Mesendoderm (in vitro differentiated cells): ENCODE data around the gene STRN3. TPM values are rescaled to one million over a fixed set of nuclear protein-coding genes. Genes with fewer than 3 reads are reported as not detected.

Source experiments
- DNase-seq: peaks from one replicate; pipeline ENCODE4 v3.0.0; 2013
- H2AK5ac ChIP-seq: 2 replicates; pipeline ENCODE4 v1.6.1; 2013; ENCODE audit warnings: low read length, inconsistent platforms
- H2BK120ac ChIP-seq: 2 replicates; pipeline ENCODE4 v1.6.1; 2013; ENCODE audit warnings: low read depth, mild to moderate bottlenecking, low read length, moderate library complexity, mixed read lengths
- H2BK15ac ChIP-seq: replicated peaks from 2 replicates; pipeline ENCODE4 v1.6.1; 2013; ENCODE audit warnings: low read depth, mild to moderate bottlenecking, moderate library complexity
- H2BK5ac ChIP-seq: 2 replicates; pipeline ENCODE4 v1.6.1; 2013; ENCODE audit warnings: low read length, inconsistent platforms
- H3K18ac ChIP-seq: 2 replicates; pipeline ENCODE4 v1.6.1; 2013; ENCODE audit warnings: mild to moderate bottlenecking, low read length, mixed read lengths
- H3K23ac ChIP-seq: one replicate; pipeline ENCODE4 v1.6.1; 2013; ENCODE audit warnings: low read length
- H3K27ac ChIP-seq: 2 replicates; pipeline ENCODE4 v1.5.1; 2013; ENCODE audit warnings: low read depth, mild to moderate bottlenecking, inconsistent platforms, low read length, moderate library complexity
- H3K27me3 ChIP-seq: 2 replicates; pipeline ENCODE4 v1.6.1; 2013; ENCODE audit warnings: low read length, control low read depth, mild to moderate bottlenecking, inconsistent platforms; ENCODE audit not compliant: insufficient read depth, poor library complexity
- H3K36me3 ChIP-seq: 2 replicates; pipeline ENCODE4 v1.6.1; 2013; ENCODE audit warnings: low read length, inconsistent platforms; ENCODE audit not compliant: control insufficient read depth, insufficient read depth
- H3K4ac ChIP-seq: one replicate; pipeline ENCODE4 v1.6.1; 2013; ENCODE audit warnings: low read depth, mild to moderate bottlenecking, low read length, moderate library complexity
- H3K4me1 ChIP-seq: 2 replicates; pipeline ENCODE4 v1.6.1; 2013; ENCODE audit warnings: low read depth, low read length, inconsistent platforms; ENCODE audit not compliant: control insufficient read depth
- H3K4me2 ChIP-seq: 2 replicates; pipeline ENCODE4 v1.6.1; 2013; ENCODE audit warnings: low read length
- H3K4me3 ChIP-seq: 2 replicates; pipeline ENCODE4 v1.5.1; 2013; ENCODE audit warnings: mild to moderate bottlenecking, low read length
- H3K56ac ChIP-seq: one replicate; pipeline ENCODE4 v1.6.1; 2013; ENCODE audit warnings: low read length
- H3K79me1 ChIP-seq: 2 replicates; pipeline ENCODE4 v1.6.1; 2013; ENCODE audit warnings: low read length, inconsistent platforms
- H3K79me2 ChIP-seq: 2 replicates; pipeline ENCODE4 v1.6.1; 2013; ENCODE audit warnings: mild to moderate bottlenecking, low read length; ENCODE audit not compliant: control insufficient read depth, insufficient read depth
- H3K9ac ChIP-seq: 2 replicates; pipeline ENCODE4 v1.6.1; 2013; ENCODE audit warnings: low read length, inconsistent platforms
- H4K5ac ChIP-seq: one replicate; pipeline ENCODE4 v1.6.1; 2013; ENCODE audit warnings: low read length
- H4K8ac ChIP-seq: one replicate; pipeline ENCODE4 v1.6.1; 2013; ENCODE audit warnings: low read depth, mild to moderate bottlenecking, control low read depth, low read length, moderate library complexity
- WGBS: extraction: QIAGEN DNeasy Blood & Tissue Kit; methylation state at CpG from one replicate; pipeline ENCODE4 v1.1.7; 2013; ENCODE audit warnings: low lambda C conversion rate, missing lambda C conversion rate; ENCODE audit not compliant: insufficient coverage; ENCODE audit errors: extremely low coverage; 5-methylcytosine and 5-hydroxymethylcytosine counted together
- polyA plus RNA-seq, 2 experiments: library from polyadenylated mRNA; stranded (reverse); fragments of 200-250 nt; gene quantifications; one replicate each; pipeline ENCODE4 v1.2.3, GENCODE V29; 2013

STRN3 gene
- polyA plus RNA-seq (2013, experiment 1 of 2) = 31.7 TPM
- polyA plus RNA-seq (2013, experiment 2 of 2) = 30.9 TPM

GRCh38 chr14:31026077-31026449 is at the start of gene STRN3:
Gene STRN3, minus strand, starts transcription at chr14:31026379. Its CDS starts 194 bp downstream, at chr14:31026185.
- peak within 1 kb of the TSS; percentile 16 for H4K8ac ChIP-seq
- H2BK5ac ChIP-seq = peak within 1 kb of the TSS; percentile 86
- peak within 1 kb of the TSS; percentile 90 for H3K23ac ChIP-seq
- peak within 1 kb of the TSS; percentile 100 for H3K56ac ChIP-seq
- no peaks in the 10 kb centered on the region for H3K27me3 ChIP-seq
- no CpG with 5 or more reads among the region's 31 CpGs for WGBS
- H3K4me1 ChIP-seq = peaks cover 7% of the 10 kb centered on the region
- peak within 1 kb of the TSS; percentile 81 for H3K4me2 ChIP-seq
- H2AK5ac ChIP-seq = no peak within 1 kb of the TSS
- peaks cover 37% of the 10 kb centered on the region for H3K79me2 ChIP-seq
- H2BK15ac ChIP-seq = no peak within 1 kb of the TSS
- no peak for DNase-seq
- peak within 1 kb of the TSS; percentile 98 for H3K4ac ChIP-seq
- H3K18ac ChIP-seq = peak within 1 kb of the TSS; percentile 98
- H3K9ac ChIP-seq = peak within 1 kb of the TSS; percentile 95
- H3K79me1 ChIP-seq = no peaks in the 10 kb centered on the region
- H3K27ac ChIP-seq = peak within 1 kb of the TSS; percentile 98
- no peak within 1 kb of the TSS for H4K5ac ChIP-seq
- H3K4me3 ChIP-seq = peak within 1 kb of the TSS; percentile 96
- no peaks in the 10 kb centered on the region for H3K36me3 ChIP-seq
- H2BK120ac ChIP-seq = peak within 1 kb of the TSS; percentile 69

GRCh38 chr14:31075144-31075543 is 49.0 kb upstream of the STRN3 start:
- H3K36me3 ChIP-seq = no peaks in the 10 kb centered on the region
- no peak overlapping the region for H3K18ac ChIP-seq
- no peak for DNase-seq
- no peak overlapping the region for H3K27ac ChIP-seq
- no CpG with 5 or more reads among the region's 2 CpGs for WGBS
- no peak overlapping the region for H4K5ac ChIP-seq
- H2BK15ac ChIP-seq = no peak overlapping the region
- no peak overlapping the region for H3K4me2 ChIP-seq
- H3K4me1 ChIP-seq = no peaks in the 10 kb centered on the region
- no peak overlapping the region for H2BK5ac ChIP-seq
- H2BK120ac ChIP-seq = no peak overlapping the region
- H4K8ac ChIP-seq = no peak overlapping the region
- no peak overlapping the region for H3K9ac ChIP-seq
- H3K4ac ChIP-seq = no peak overlapping the region
- no peaks in the 10 kb centered on the region for H3K27me3 ChIP-seq
- H3K79me1 ChIP-seq = no peaks in the 10 kb centered on the region
- H3K23ac ChIP-seq = no peak overlapping the region
- H3K56ac ChIP-seq = no peak overlapping the region
- H2AK5ac ChIP-seq = no peak overlapping the region
- H3K79me2 ChIP-seq = no peaks in the 10 kb centered on the region
- H3K4me3 ChIP-seq = no peak overlapping the region

GRCh38 chr14:31071151-31071550 is 45.0 kb upstream of the STRN3 start:
- H3K4me2 ChIP-seq = no peak overlapping the region
- H2AK5ac ChIP-seq = no peak overlapping the region
- DNase-seq = no peak
- no peak overlapping the region for H2BK15ac ChIP-seq
- H4K5ac ChIP-seq = no peak overlapping the region
- H3K4me3 ChIP-seq = no peak overlapping the region
- H3K79me1 ChIP-seq = no peaks in the 10 kb centered on the region
- no peak overlapping the region for H3K18ac ChIP-seq
- no peak overlapping the region for H3K9ac ChIP-seq
- no peaks in the 10 kb centered on the region for H3K27me3 ChIP-seq
- no peak overlapping the region for H3K23ac ChIP-seq
- H3K27ac ChIP-seq = no peak overlapping the region
- no peaks in the 10 kb centered on the region for H3K36me3 ChIP-seq
- no CpG with 5 or more reads among the region's 2 CpGs for WGBS
- H3K4ac ChIP-seq = no peak overlapping the region
- peaks cover 2% of the 10 kb centered on the region for H3K4me1 ChIP-seq
- H3K79me2 ChIP-seq = no peaks in the 10 kb centered on the region
- H2BK5ac ChIP-seq = no peak overlapping the region
- H3K56ac ChIP-seq = no peak overlapping the region
- H2BK120ac ChIP-seq = no peak overlapping the region
- H4K8ac ChIP-seq = no peak overlapping the region

GRCh38 chr14:31070431-31070830 is 44.3 kb upstream of the STRN3 start:
- DNase-seq = peak; percentile 91
- WGBS = no CpG with 5 or more reads among the region's 5 CpGs
- Histone ChIP-seq H3K79me2 (no peaks in the 10 kb centered on the region), H2AK5ac (no peak overlapping the region), H4K5ac (no peak overlapping the region), H2BK5ac (no peak overlapping the region), H3K23ac (no peak overlapping the region), H4K8ac (no peak overlapping the region), H3K4me3 (no peak overlapping the region), H3K27me3 (no peaks in the 10 kb centered on the region), H2BK120ac (no peak overlapping the region), H3K27ac (no peak overlapping the region), H3K18ac (peak overlapping the region; percentile 28), H3K79me1 (no peaks in the 10 kb centered on the region), H3K9ac (no peak overlapping the region), H3K4me2 (no peak overlapping the region), H2BK15ac (no peak overlapping the region), H3K4ac (no peak overlapping the region), H3K4me1 (peaks cover 2% of the 10 kb centered on the region), H3K36me3 (no peaks in the 10 kb centered on the region), H3K56ac (no peak overlapping the region)

GRCh38 chr14:31069343-31069742 is 43.2 kb upstream of the STRN3 start:
- no peaks in the 10 kb centered on the region for H3K79me1 ChIP-seq
- no peak overlapping the region for H3K18ac ChIP-seq
- H3K56ac ChIP-seq = no peak overlapping the region
- H3K4me3 ChIP-seq = no peak overlapping the region
- no peaks in the 10 kb centered on the region for H3K27me3 ChIP-seq
- no peaks in the 10 kb centered on the region for H3K79me2 ChIP-seq
- H3K4ac ChIP-seq = no peak overlapping the region
- H3K23ac ChIP-seq = no peak overlapping the region
- WGBS = no CpG with 5 or more reads among the region's 3 CpGs
- H2AK5ac ChIP-seq = no peak overlapping the region
- DNase-seq = no peak
- H3K9ac ChIP-seq = no peak overlapping the region
- no peak overlapping the region for H2BK5ac ChIP-seq
- H3K4me2 ChIP-seq = no peak overlapping the region
- no peak overlapping the region for H4K5ac ChIP-seq
- H3K27ac ChIP-seq = no peak overlapping the region
- no peak overlapping the region for H2BK15ac ChIP-seq
- peaks cover 5% of the 10 kb centered on the region for H3K4me1 ChIP-seq
- no peaks in the 10 kb centered on the region for H3K36me3 ChIP-seq
- H2BK120ac ChIP-seq = no peak overlapping the region
- no peak overlapping the region for H4K8ac ChIP-seq

GRCh38 chr14:31068235-31068634 is 42.1 kb upstream of the STRN3 start:
- Histone ChIP-seq H3K23ac (no peak overlapping the region), H3K9ac (no peak overlapping the region), H3K79me2 (no peaks in the 10 kb centered on the region), H3K18ac (no peak overlapping the region), H3K4me2 (no peak overlapping the region), H2BK120ac (no peak overlapping the region), H2BK15ac (no peak overlapping the region), H3K79me1 (peaks cover 2% of the 10 kb centered on the region), H2AK5ac (no peak overlapping the region), H3K36me3 (no peaks in the 10 kb centered on the region), H2BK5ac (no peak overlapping the region), H3K56ac (no peak overlapping the region), H3K27me3 (no peaks in the 10 kb centered on the region), H3K27ac (no peak overlapping the region), H3K4ac (no peak overlapping the region), H4K5ac (no peak overlapping the region), H3K4me3 (no peak overlapping the region), H3K4me1 (peaks cover 5% of the 10 kb centered on the region), H4K8ac (no peak overlapping the region)
- no CpG with 5 or more reads among the region's 1 CpG for WGBS
- DNase-seq = no peak
